HG03097 (cell line): ENCODE data around the gene CRYBB3.
"Not testable (repeated sequence)": the region's sequence is repeated elsewhere in the genome, so short reads cannot be mapped to it uniquely, and the experiment has no call there.

Source experiments
- ATAC-seq: cut with Tn5 transposase; IDR thresholded peaks from one replicate; pipeline ENCODE4 v1.9.1; 2021; ENCODE audit not compliant: unreplicated experiment, low FRiP score

The CRYBB3 gene

DNA sequence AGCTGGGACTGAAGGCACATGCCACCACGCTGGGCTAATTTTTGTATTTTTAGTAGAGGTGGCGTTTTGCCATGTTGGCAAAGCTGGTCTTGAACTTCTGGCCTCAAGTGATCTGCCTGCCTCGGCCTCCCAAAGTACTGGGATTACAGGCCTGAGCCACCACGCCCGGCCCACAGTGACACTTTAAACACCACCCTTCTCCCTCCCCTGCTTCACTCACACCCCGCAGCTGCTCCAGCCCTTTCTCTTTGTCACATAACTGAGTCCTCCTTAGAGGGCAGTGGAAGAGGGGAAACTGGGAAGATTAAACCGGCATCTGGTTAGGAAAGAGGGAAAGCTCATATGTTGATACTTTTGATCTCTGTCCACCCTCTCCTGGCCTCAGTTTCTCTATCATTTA is 4.9 kb downstream of the CRYBB3 start:
- ATAC-seq, result not testable (repeated sequence)

- no peak for ATAC-seq
These were observed 6.2 kb downstream of the CRYBB3 start for GRCh38 chr22:25205847-25206246.

- no peak for ATAC-seq
These were observed 7.3 kb downstream of the CRYBB3 start for GRCh38 chr22:25206998-25207397.

GRCh38 chr22:25207553-25208157 is 8.0 kb downstream of the CRYBB3 start:
- no peak for ATAC-seq

- no peak for ATAC-seq
These were observed 8.7 kb downstream of the CRYBB3 start for GRCh38 chr22:25208328-25208727.

DNA sequence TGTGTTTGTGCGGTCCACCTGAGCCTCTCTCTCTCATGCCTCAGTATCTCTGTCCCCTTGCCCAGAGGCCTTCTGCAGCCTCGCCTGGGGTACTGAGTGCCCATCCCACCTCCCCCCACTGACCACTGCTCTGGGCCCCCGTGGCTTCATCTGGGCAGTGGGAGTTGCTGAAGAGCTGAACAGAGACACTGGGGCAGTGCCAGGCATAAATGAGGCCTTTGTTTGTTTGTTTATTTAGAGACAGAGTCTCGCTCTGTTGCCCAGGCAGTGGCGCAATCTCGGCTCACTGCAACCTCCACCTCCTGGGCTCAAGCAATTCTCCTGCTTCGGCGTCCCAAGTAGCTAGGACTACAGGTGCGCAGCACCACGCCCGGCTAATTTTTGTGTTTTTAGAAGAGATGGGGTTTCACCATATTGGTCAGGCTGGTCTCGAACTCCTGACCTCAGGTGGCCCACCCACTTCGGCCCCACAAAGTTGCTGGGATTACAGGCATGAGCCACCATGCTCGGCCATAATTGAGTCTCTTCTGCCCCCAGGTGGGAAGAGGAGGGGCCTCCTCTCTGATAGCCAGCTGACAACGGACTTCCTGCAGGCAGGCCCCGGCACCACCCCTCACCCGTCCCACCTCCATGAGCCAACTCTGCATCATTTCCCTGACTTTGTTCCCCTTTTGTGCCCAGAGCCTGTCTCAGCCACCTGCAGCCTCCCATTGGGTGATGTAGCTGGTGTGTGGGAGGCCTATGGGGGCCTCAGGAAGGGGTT is 9.3 kb downstream of the CRYBB3 start:
- ATAC-seq, result no peak

GRCh38 chr22:25210793-25211192 is 11.1 kb downstream of the CRYBB3 start:
- ATAC-seq, result no peak

DNA sequence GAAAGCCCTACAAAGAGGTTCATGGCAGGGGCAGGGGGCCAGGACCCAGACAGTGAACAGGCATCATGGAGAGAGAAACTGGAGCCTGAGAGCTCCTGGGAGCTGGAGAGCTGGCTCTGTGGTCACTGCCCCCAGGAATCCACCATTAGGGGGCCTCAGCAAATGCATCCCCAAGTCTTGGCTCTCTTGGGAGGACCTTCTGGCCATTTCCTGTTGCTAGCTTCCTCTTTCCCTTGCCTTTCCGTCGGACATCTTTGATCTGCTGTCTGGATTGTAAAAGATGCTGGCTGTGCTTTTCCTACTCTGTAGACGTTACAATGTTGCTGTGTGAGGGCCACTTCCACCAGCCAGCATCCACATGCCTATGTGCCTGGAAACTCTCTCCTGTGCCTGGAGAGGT is 12.7 kb downstream of the CRYBB3 start:
- no peak for ATAC-seq

GRCh38 chr22:25213221-25213620 is 13.6 kb downstream of the CRYBB3 start:
- no peak for ATAC-seq

DNA sequence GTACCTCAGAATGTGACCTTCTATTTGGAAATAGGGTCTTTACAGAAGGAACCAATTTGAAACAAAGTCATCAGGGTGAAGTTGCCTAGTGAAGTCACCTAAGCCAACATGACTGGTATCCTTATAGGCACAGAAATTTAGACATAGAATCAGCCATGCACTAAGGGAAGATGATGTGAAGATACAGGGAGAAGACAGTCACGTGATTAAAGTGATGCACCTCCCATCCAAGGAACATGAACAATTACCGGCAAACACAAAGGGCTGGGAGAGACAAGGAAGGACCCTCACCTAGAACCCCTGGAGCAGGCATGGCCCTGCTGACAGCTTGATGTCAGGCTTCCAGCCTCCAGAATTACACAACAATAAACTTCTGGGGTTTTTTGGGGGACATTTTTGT is 16.6 kb downstream of the CRYBB3 start:
- no peak for ATAC-seq

DNA sequence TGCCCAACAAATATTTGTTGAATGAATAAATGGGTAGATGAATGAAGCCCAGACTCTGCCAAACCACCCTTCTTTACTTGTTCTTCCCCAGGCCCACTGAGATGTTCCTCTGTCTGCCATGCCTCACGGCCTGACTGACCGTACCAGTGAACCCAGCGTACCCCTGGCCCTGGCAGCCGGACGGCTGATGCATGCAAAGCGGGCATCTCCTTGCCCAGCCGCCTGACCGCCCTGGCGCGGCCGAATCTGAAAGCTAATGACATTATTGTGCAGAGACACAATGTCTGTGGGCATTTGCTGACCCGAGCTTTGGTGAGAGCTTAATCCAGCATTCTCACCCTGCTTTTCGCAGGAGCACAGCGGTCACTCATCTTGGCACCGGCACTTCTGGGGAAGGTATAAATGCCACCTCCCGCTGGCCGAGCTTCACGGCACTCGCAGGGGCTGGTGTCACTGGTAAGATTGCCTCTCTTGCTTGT is 19.6 kb downstream of the CRYBB3 start, which contains the start of gene CRYBB2:
TSS of gene CRYBB2 (plus strand) at position 429 of the 479 bp plus-strand sequence. CDS start 1,791 bp downstream, outside the sequence.
- no peak for ATAC-seq

DNA sequence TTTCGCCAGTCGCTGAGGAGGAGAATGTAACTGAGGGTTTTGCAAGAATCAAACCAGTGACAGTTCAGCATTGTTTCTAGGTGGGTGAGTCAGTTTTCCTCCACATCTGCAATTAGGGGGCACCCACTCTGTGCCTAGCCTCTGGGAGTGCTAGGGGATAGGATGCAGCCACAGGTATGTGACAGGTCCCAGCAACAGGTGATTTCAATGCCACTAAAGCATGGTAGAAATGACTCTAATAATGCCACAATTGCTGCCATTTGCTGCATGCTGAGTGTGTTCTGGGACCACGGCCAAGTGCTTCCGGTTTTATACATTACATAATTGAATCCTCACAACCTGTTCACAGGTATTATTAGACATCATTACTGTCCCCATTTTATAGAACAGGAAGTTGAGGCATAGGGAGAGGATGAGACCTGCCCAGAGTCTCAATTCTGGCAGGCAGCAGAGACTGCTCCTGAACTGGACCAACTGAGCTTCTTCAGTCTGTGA is 20.3 kb downstream of the CRYBB3 start:
- ATAC-seq, result no peak

DNA sequence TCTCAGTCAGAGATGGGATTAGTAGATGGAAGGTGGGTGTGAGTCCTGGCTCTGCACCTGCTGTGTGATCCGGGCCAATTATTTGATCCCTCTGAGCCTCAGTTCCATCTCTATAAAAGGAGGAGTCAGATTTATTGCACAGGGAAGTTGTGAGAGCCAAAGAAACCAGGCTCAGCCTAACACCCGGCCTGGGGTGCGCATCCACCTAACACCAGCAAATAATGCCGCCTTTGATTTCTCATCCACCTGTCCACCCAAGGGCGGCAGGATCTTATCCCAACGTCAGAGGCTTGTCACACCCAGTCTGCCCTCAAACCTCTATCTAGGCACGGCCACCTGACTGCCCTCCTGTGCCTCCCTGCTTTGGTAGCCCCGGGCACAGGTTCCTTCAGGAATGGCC is 22.1 kb downstream of the CRYBB3 start:
- no peak for ATAC-seq

- ATAC-seq, result no peak
These were observed 23.7 kb downstream of the CRYBB3 start for GRCh38 chr22:25223269-25223850.

DNA sequence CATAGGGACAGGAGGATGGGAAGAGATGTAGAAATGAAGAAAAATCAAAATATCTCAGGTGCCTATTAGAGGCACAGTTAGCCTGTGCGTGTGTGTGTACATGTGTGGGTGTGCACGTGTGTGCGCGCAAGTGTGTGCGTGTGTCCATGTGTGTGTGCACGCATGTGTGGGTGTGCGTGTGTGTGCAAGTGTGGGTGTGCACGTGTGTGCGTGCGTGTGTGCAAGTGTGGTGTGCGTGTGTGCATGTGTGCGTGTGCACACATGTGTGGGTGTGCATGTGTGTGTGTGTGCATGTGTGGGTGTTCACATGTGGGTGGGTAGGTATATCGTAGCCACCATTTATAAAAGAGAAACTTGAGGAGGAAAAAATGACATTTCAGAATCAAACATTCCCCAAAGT is 29.2 kb downstream of the CRYBB3 start:
- no peak for ATAC-seq

GRCh38 chr22:25230760-25231159 is 31.1 kb downstream of the CRYBB3 start:
- not testable (repeated sequence) for ATAC-seq

- ATAC-seq, result no peak
These were observed 32.6 kb downstream of the CRYBB3 start for GRCh38 chr22:25232301-25232700.

- ATAC-seq, result not testable (repeated sequence)
These were observed 34.0 kb downstream of the CRYBB3 start for GRCh38 chr22:25233706-25234105.

- no peak for ATAC-seq
These were observed 36.1 kb downstream of the CRYBB3 start for GRCh38 chr22:25235547-25236290.

GRCh38 chr22:25236417-25236816 is 36.8 kb downstream of the CRYBB3 start:
- no peak for ATAC-seq

DNA sequence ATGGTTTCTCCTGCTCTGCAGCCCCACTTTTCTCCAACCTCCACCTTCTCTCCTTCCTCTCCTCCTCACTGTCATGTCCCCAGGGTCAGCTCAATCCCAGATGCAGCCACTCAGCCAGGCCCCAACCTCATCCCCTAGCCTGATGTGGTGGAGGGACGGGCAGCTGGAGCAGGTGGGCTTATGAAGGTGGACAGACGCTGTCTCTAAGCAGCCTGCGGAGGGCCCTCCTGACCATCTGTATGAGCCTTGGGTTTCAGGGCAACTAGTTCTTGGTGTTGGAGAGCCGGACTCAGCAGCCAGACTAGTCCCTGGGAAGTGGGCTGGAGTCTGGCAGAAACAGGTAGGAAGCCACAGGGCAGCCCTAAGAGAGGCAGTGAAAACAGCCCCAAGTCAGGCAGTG is 37.8 kb downstream of the CRYBB3 start:
- no peak for ATAC-seq
